Uterus (tissue), 4 donors: Measurements from ENCODE around the gene ULK4. TPM values are rescaled to one million over a fixed set of nuclear protein-coding genes. Genes with fewer than 3 reads are reported as not detected.

Experiments used
- DNase-seq, 2 donors: peaks; one replicate each; pipeline ENCODE4 v3.0.0-alpha.2; 2019 to 2020
- H3K27ac ChIP-seq, 2 donors: fragments of 200-600 bp; sonication (generic); 1 replicate in 1 of 2; 2 replicates in 1 of 2; pipeline ENCODE4 v1.5.1; 2016 to 2018
- H3K27me3 ChIP-seq, 2 donors: fragments of 200-600 bp; sonication (generic); one replicate each; pipeline ENCODE4 v1.5.1; 2018 to 2019; ENCODE audit warnings: control low read depth in 1 of 2
- H3K36me3 ChIP-seq, 2 donors: fragments of 200-600 bp; sonication (generic); one replicate each; pipeline ENCODE4 v1.5.1; 2019; ENCODE audit warnings: control low read depth in 1 of 2
- H3K4me1 ChIP-seq, 2 donors: fragments of 200-600 bp; sonication (generic); one replicate each; pipeline ENCODE4 v1.5.1; 2018 to 2019; ENCODE audit warnings: control low read depth in 1 of 2
- H3K4me3 ChIP-seq, 2 donors: fragments of 200-600 bp; sonication (generic); 1 replicate in 1 of 2; 2 replicates in 1 of 2; pipeline ENCODE4 v1.5.1; 2018 to 2019; ENCODE audit warnings: mild to moderate bottlenecking in 1 of 2
- H3K9me3 ChIP-seq, 2 donors: fragments of 200-600 bp; sonication (generic); one replicate each; pipeline ENCODE4 v1.5.1; 2019; ENCODE audit warnings: control low read depth in 1 of 2
- CTCF ChIP-seq, 4 experiments: fragments of 200-600 bp in 2 of 4; fragments of 450-650 bp in 2 of 4; sonication (generic) in 2 of 4; IDR thresholded peaks; one replicate each; pipeline ENCODE4 v1.5.1; 2016 to 2019; ENCODE audit warnings: antibody characterized with exemption in 4 of 4, mild to moderate bottlenecking in 2 of 4, moderate library complexity in 1 of 4
- POLR2A ChIP-seq, 2 donors: fragments of 450-650 bp; IDR thresholded peaks; one replicate each; pipeline ENCODE4 v1.6.1; 2016; ENCODE audit warnings: antibody characterized with exemption in 2 of 2, mild to moderate bottlenecking in 1 of 2, moderate library complexity in 1 of 2
- intact Hi-C: fragments of 100-400 bp; cut with DNase I; formaldehyde crosslinking; loops from one replicate; pipeline ENCODE4 v1.15.1; 2023; ENCODE audit warnings: low total_unique reads
- total RNA-seq, 4 donors: library from RNA; depleted of rRNA in 3 of 4; stranded (reverse); fragments of >200 nt in 3 of 4; gene quantifications; one replicate each; pipeline versions ENCODE4 v1.1.0 to v1.2.4, GENCODE V29; 2014 to 2023
- donor health status: DM: yes; HTN: yes; CAD: no.

ULK4 gene
- total RNA-seq, 4 donors from 2014 or later: 8.7 to 118 (median 26.1) TPM

- Histone ChIP-seq H3K27me3 (no peaks in the 10 kb centered on the region), H3K27ac (no peak overlapping the region), H3K36me3 (no peaks in the 10 kb centered on the region), H3K4me3 (no peak overlapping the region), H3K9me3 (peaks cover 3 to 6% of the 10 kb centered on the region in 2 donors), H3K4me1 (no peaks in the 10 kb centered on the region)
- no peak for DNase-seq
- TF ChIP-seq CTCF (IDR thresholded peaks at IDR 0.05): no peak
- no peak for TF ChIP-seq POLR2A (IDR thresholded peaks at IDR 0.05)
- intact Hi-C loops: no loop called here
Measured at GRCh38 chr3:41441568-41441967, 520.3 kb downstream of the ULK4 start.

- H3K4me3 ChIP-seq: no peak overlapping the region
- no peak overlapping the region for H3K27ac ChIP-seq
- no peaks in the 10 kb centered on the region for H3K4me1 ChIP-seq
- no peaks in the 10 kb centered on the region for H3K27me3 ChIP-seq
- intact Hi-C loops: no loop called here
- no peaks in the 10 kb centered on the region for H3K36me3 ChIP-seq
- no peak for DNase-seq
- TF ChIP-seq POLR2A (IDR thresholded peaks at IDR 0.05) (no peak), CTCF (IDR thresholded peaks at IDR 0.05) (no peak)
- peaks cover 3 to 6% of the 10 kb centered on the region in 2 donors for H3K9me3 ChIP-seq
Measured at GRCh38 chr3:41441139-41441538, 520.8 kb downstream of the ULK4 start.

DNA sequence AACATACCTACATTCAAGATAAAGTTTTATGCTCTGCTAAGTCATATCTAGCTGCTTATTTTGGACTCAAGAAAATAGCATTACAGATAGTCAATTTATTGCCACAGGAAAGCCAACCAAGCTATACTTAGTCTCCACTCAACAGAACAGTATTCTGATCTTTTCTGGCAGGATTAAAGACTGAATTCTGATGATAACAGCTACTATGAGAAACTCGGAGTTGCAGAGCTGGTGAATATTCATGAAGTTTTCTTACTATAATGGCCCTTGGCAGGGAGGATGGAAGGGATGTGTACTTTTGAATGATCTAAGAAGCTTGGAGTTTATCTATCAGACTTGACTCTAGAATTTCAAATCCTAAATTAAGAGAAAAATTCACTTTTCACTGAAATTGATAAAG is 524.9 kb downstream of the ULK4 start:
- no peaks in the 10 kb centered on the region for H3K4me1 ChIP-seq

GRCh38 chr3:41434781-41435180 is 527.1 kb downstream of the ULK4 start:
- no peak for DNase-seq
- Histone ChIP-seq H3K4me3 (no peak overlapping the region), H3K4me1 (no peaks in the 10 kb centered on the region), H3K27me3 (no peaks in the 10 kb centered on the region), H3K27ac (no peak overlapping the region), H3K36me3 (no peaks in the 10 kb centered on the region), H3K9me3 (peaks cover 0 to 3% of the 10 kb centered on the region in 2 donors)
- intact Hi-C loops: no loop called here
- no peak for TF ChIP-seq POLR2A (IDR thresholded peaks at IDR 0.05)
- TF ChIP-seq CTCF (IDR thresholded peaks at IDR 0.05): no peak

More for the DNA sequence above, 524.9 kb downstream of the ULK4 start:
- no peak for DNase-seq
- H3K4me3 ChIP-seq: no peak overlapping the region
- H3K36me3 ChIP-seq: no peaks in the 10 kb centered on the region
- TF ChIP-seq CTCF (IDR thresholded peaks at IDR 0.05) (no peak), POLR2A (IDR thresholded peaks at IDR 0.05) (no peak)
- H3K27ac ChIP-seq: no peak overlapping the region
- no peaks in the 10 kb centered on the region for H3K27me3 ChIP-seq
- peaks cover 3 to 6% of the 10 kb centered on the region in 2 donors for H3K9me3 ChIP-seq
- intact Hi-C loops: no loop called here

- no peak for DNase-seq
- intact Hi-C loops: no loop called here
- H3K27me3 ChIP-seq: no peaks in the 10 kb centered on the region
- TF ChIP-seq CTCF (IDR thresholded peaks at IDR 0.05): no peak
- TF ChIP-seq POLR2A (IDR thresholded peaks at IDR 0.05): no peak
- no peaks in the 10 kb centered on the region for H3K4me1 ChIP-seq
- no peaks in the 10 kb centered on the region for H3K9me3 ChIP-seq
- H3K36me3 ChIP-seq: no peaks in the 10 kb centered on the region
- no peak overlapping the region for H3K4me3 ChIP-seq
- H3K27ac ChIP-seq: no peak overlapping the region
Measured at GRCh38 chr3:41431386-41431785, 530.5 kb downstream of the ULK4 start.
